Activated gamma-delta T cell (primary cell): ENCODE data around the gene CDH23.

Experiments
- DNase-seq: peaks from one replicate; lab custom pipeline; 2025; lab: John Stamatoyannopoulos, UW

The CDH23 gene

GRCh38 chr10:71707240-71707789 is 310.6 kb downstream of the CDH23 start:
- no peak for DNase-seq

DNA sequence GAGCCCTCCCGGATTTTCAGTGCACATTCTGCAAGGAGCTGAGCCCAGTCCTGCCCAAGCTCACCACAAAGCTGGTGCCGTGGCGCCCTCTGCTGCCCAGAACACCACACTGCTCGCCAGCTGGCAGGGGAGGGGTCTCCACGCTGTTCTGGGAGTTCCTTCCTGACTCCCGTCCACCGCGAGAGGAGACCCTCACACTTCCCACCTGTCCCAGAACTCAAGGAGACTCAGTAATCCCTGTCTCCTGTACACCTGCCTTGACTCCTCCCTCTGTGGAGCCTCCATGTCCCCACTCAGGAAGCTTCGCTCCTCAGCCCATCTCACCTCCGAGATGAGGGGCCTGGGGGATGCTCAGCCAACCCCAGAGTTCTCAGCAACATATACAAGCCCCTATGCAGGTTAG is 311.6 kb downstream of the CDH23 start:
- peak; percentile 19 for DNase-seq

- DNase-seq: no peak
Observed at GRCh38 chr10:71708897-71709882, 312.5 kb downstream of the CDH23 start.

DNA sequence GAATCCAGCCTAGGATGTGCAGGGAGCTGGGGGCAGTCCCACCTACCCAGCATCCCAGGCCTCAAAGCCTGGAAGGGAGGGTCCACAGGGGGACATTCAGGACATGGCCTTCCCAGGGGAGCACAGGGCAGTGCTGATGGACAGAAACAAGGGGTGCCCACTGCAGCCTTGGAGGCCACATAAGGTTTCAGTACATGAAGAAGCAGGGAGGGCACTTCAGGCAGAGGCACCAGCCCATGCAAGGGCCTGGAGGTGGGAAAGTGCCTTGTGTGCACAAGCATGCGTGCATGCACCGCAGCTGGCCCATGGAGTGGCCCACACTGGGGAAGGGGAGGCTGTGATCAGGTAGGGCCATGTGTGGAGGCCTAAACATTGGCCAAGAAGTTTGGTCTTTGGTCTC is 313.8 kb downstream of the CDH23 start:
- DNase-seq: no peak

DNA sequence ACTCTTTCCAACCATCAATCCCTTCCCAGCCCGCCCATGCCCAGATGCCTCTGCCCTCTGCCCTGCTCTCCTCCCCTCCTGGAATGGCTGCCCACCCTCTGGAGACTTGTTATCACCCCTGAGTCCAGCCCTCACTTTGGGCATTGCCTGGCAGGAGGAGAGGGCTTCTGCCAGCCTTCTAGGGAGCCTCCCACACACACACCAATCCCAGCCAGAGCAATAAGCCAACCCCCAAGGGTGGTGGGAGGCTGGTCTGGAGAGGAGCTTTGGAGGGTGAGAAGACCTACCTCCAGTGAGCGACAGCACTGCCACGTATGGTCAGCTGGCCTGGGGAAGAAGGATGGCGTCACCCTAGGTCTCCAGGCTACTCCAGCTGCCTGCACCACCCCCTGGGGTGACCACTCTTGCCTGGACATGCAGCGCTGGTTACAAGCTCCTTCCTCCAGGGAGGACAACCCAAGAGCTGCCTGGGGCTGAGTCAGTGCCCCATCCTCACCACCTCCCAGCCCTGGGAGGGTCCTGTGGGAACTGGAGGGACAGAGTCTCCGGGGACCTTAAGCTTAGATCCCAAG is 314.4 kb downstream of the CDH23 start:
- DNase-seq: no peak

DNA sequence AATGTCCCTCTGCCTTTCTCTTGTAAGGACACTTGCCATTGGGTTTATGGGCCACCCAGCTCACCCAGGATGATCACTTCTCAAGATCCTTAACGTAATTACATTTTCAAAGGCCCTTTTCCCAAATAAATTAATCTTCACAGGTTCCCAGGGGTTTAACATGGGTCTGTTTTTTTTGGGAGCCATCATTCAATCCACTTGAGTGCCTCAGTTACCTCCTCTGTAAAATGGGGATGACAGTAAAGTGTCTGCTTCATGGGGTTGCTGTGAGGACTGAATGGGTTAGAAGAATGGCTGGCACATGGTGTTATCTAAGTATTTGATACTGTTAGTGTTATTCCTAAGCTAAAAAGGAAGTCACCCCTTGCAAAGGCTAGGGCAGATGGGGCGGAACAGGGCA is 315.4 kb downstream of the CDH23 start:
- no peak for DNase-seq

GRCh38 chr10:71712572-71713134 is 315.9 kb downstream of the CDH23 start:
- DNase-seq: no peak

DNA sequence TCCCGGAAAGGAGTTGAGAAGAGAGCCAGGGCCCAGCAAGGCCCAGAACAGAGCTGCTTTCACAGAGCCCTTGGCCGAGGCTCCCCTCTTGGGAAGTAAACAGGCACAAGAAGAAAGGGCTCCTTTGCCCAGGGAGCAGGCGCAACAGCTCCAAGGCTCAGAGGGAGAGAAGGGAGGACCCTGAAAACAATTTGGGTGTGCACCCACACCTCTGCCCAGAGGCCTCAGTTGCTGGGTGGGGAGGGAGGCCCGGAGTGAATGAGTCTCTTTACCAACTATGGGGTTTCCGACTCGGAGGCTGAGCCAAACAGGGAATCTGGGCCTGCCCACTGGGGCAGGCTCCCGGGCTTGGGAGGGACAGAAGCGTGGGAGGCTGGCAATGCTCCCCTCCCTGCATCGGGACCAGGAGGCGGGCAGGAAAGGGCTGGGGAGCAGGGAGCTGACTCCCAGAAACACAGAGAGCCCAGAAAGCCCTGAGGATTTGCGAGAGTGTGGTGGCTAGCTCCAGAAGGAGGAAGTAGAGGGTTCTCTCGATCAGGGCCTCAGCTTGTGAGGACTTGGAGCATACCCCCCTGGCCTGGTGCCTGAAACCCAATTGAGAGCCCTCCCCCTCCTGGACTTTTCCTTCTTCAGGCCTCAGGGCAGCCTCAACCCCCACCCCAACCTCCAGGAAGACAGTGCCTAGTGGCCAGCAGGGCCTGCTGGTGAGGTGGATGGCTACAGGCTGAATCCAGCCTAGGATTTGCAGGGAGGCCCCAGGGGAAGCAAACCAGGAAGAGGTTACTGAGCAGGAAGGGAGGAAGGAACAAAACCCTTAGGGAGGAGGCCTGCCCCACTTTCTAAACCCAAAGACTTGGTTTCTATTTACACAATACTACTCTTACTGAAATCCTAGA is 316.7 kb downstream of the CDH23 start:
- no peak for DNase-seq

GRCh38 chr10:71714031-71714410 is 317.3 kb downstream of the CDH23 start:
- DNase-seq: no peak

GRCh38 chr10:71714592-71714991 is 317.9 kb downstream of the CDH23 start:
- no peak for DNase-seq

GRCh38 chr10:71715026-71715425 is 318.3 kb downstream of the CDH23 start:
- no peak for DNase-seq

DNA sequence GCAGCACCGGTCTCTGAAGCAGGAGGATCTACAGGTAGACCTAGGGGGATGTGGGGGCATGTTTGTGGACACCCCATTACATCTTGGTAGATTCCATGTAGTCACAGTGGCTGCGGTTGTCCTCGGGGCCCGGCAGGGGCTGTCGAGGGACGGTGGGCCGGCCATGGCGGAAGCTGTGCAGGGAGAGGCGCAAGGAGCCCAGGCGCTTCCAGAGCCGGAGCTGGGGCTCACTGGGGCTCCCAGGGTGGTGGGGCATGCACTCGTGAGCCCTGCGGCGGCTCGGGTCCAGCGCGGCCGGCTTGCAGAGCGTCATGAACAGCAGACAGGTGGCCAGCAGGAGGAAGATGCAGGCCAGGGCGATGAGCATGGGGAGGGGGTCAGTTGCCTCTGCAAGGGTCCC is 319.1 kb downstream of the CDH23 start:
- no peak for DNase-seq

- no peak for DNase-seq
Observed at GRCh38 chr10:71716426-71716825, 319.7 kb downstream of the CDH23 start.

DNA sequence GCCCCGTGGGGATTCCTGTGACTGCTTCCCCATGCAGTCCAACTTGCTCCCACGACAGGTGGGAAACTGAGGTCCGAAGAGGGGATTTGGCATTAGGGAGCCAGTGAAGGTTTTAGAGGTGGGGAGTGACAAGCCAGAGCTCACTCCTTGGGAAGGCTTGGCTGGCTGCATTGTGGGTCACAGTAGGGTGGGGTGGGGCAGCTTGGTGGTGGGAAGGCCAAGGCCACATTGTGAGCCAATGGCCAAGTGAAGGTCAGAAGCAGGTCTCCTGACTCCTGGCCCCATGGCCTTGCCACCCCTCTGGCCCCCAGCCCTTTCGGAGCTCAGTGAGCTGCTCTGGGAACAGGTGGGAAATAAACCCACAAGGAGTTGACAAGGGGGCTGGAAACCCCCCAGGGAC is 320.3 kb downstream of the CDH23 start:
- no peak for DNase-seq

- no peak for DNase-seq
Observed at GRCh38 chr10:71717551-71717951, 320.8 kb downstream of the CDH23 start.

DNA sequence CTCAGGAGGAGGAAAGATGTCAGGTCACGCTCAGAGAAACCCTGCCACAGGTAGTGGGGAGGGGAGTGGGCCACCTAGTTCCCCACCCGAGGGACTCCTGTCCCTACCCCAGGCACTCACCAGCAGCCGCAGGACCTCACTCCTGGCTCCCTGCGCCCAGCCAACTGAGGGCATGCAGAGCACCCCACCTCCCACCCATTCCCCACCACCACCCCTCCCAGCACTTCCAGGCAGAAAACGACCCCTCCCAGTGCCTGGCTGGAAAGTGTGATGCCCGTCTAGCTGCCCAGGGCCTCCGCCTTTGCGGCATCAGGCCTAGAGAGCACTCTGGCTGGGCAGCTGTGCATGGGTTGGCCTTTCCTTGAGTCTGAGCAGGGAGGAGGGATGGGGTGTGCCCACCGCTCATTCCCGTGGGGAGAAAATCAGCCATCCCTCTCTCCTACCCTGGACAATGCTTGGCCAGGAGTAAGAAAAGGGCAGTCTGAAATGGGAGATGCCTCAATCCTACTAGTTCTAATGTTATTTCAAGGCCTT is 321.5 kb downstream of the CDH23 start:
- no peak for DNase-seq

DNA sequence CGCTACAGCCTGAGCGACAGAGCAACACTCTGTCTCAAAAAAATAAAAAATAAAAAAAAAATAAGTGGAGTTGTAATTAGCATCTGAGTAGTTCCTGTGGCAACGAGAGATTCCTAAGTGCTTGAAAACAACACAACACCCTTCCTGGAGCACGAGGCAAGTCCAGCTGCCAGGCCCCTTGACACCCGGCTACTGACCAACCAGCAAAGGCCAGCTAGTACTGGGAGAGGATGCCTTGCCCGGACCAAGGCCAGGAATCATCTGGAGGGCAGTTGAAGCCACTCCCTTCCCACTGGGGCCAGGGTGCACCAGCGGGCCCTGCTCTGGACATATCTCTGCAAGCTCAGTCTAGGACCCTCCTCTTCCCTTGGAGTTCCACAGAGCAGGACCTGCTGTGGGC is 322.3 kb downstream of the CDH23 start:
- no peak for DNase-seq

DNA sequence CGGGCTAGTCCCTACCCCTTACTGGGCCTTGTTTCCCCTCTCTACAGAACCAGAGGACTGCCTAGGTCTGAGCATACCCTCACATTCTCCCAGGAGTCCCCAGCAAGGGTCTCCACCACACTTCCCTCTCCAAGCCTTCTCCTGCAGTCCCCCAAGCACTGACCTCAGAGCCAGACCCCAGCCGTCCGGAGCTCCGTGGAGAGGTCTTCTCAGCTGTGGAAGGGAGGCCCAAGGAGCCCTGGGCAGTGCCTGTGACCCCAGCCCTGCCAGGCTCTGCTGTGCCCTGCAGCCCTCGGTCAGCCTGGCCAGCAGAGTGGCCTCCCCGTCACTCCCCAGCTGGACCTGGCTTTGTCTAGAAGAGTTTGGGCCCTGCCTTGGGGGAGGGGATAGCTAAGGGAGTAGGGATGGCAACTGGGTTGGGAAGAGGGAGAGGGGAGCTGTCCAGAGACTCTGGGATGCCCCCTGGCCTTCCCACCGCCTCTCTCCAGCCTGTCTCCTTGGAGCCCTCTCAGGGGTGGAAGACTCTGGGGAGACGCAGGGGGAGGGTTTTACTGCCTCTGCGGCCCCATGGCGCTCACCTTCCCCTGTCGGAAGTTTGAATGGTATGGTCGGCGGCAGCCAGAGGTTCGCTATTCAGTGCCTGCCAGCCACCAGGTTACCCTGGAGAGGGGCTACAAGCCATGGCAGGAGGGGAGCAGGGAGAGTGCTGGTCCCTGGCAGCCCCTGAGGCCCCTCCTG is 322.9 kb downstream of the CDH23 start, which contains the start of gene C10orf105:
C10orf105 (minus strand) TSS at position 315 of the 738 bp plus-strand sequence. CDS start 3,441 bp downstream, outside the sequence.
- DNase-seq: no peak

GRCh38 chr10:71720288-71720687 is 323.6 kb downstream of the CDH23 start:
- no peak for DNase-seq

GRCh38 chr10:71721313-71721712 is 324.6 kb downstream of the CDH23 start:
- no peak for DNase-seq

DNA sequence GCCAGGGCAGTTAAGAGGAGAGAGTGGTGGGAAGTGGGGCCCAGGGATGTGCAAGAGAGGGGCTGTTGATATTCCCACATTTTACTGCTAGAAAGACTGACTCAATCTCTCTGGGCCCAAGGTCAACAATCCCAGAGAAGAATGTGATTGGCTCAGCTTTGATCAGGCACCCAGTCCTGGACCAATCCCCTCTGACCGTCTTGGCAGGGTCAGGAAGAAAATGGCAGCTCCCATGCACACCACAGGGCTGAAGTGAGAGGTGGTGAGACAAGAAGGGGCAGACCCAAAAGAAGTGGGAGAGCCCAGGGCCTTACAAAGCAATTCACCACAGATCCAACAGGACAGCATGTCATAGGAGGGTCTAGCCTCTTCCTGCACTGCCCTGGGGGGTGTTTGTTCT is 326.1 kb downstream of the CDH23 start:
- DNase-seq: no peak
